Measurements from ENCODE around the gene CCNA1. TPM values are rescaled to one million over a fixed set of nuclear protein-coding genes. Genes with fewer than 3 reads are reported as not detected.

Gene CCNA1
- 0.63 and 18.7 TPM in 2 replicates for total RNA-seq

GRCh38 chr13:36432106-36432544 is at the start of gene CCNA1:
Gene CCNA1 (plus strand): TSS chr13:36432495. CDS start chr13:36433057, 562 bp downstream.
- DNase-seq (ENCODE audit: low read depth in 2 of 2): peak in 1 of 2 donors; percentile 34

- DNase-seq (ENCODE audit: low read depth in 2 of 2): no peak
These were observed 46.8 kb upstream of the CCNA1 start for GRCh38 chr13:36385489-36385888.

- DNase-seq (ENCODE audit: low read depth in 2 of 2): peak in 1 of 2 donors; percentile 33
These were observed 37.0 kb upstream of the CCNA1 start for GRCh38 chr13:36395280-36395679.

- no peak for DNase-seq (ENCODE audit: low read depth in 2 of 2)
These were observed 27.1 kb upstream of the CCNA1 start for GRCh38 chr13:36405151-36405550.

- DNase-seq (ENCODE audit: low read depth in 2 of 2): no peak
These were observed 19.6 kb upstream of the CCNA1 start for GRCh38 chr13:36412736-36413135.

- DNase-seq (ENCODE audit: low read depth in 2 of 2): no peak
These were observed 19.1 kb upstream of the CCNA1 start for GRCh38 chr13:36413161-36413560.

GRCh38 chr13:36414461-36414860 is 17.8 kb upstream of the CCNA1 start:
- no peak for DNase-seq (ENCODE audit: low read depth in 2 of 2)

- DNase-seq (ENCODE audit: low read depth in 2 of 2): no peak
These were observed 15.0 kb upstream of the CCNA1 start for GRCh38 chr13:36417331-36417730.

GRCh38 chr13:36418022-36418805 is 14.1 kb upstream of the CCNA1 start:
- DNase-seq (ENCODE audit: low read depth in 2 of 2): peak in 1 of 2 donors; percentile 43

GRCh38 chr13:36420437-36420891 is 11.8 kb upstream of the CCNA1 start:
- DNase-seq (ENCODE audit: low read depth in 2 of 2): peak; percentile 55 to 76

GRCh38 chr13:36421447-36421846 is 10.8 kb upstream of the CCNA1 start:
- peak in 1 of 2 donors; percentile 11 for DNase-seq (ENCODE audit: low read depth in 2 of 2)

GRCh38 chr13:36428086-36428485 is 4.2 kb upstream of the CCNA1 start:
- no peak for DNase-seq (ENCODE audit: low read depth in 2 of 2)

GRCh38 chr13:36430247-36431203 is 1.8 kb upstream of the CCNA1 start:
- no peak for DNase-seq (ENCODE audit: low read depth in 2 of 2)

- DNase-seq (ENCODE audit: low read depth in 2 of 2): peak in 1 of 2 donors; percentile 19
These were observed 840 bp upstream of the CCNA1 start for GRCh38 chr13:36431204-36432105.

- no peak for DNase-seq (ENCODE audit: low read depth in 2 of 2)
These were observed 4.5 kb downstream of the CCNA1 start for GRCh38 chr13:36436811-36437210.

GRCh38 chr13:36438594-36439483 is 6.5 kb downstream of the CCNA1 start:
- DNase-seq (ENCODE audit: low read depth in 2 of 2): no peak

- no peak for DNase-seq (ENCODE audit: low read depth in 2 of 2)
These were observed 13.0 kb downstream of the CCNA1 start for GRCh38 chr13:36445278-36445677.

- peak in 1 of 2 donors; percentile 42 for DNase-seq (ENCODE audit: low read depth in 2 of 2)
These were observed 13.6 kb downstream of the CCNA1 start for GRCh38 chr13:36445891-36446351.

GRCh38 chr13:36447501-36447900 is 15.2 kb downstream of the CCNA1 start:
- no peak for DNase-seq (ENCODE audit: low read depth in 2 of 2)

GRCh38 chr13:36450534-36450933 is 18.2 kb downstream of the CCNA1 start:
- DNase-seq (ENCODE audit: low read depth in 2 of 2): no peak
